OCI-LY3 (cell line): ENCODE measurements around the gene ANP32A.

Experiments used
- CTCF ChIP-seq: fragments of 200-600, 300-600 bp; sonication (generic); IDR thresholded peaks from 2 replicates; pipeline ENCODE4 v1.5.1; 2014; ENCODE audit warnings: antibody characterized with exemption, low read length, low read depth
- EZH2phosphoT487 ChIP-seq: fragments of 200-600 bp; shearing (Covaris generic); IDR thresholded peaks from 2 replicates; pipeline ENCODE4 v1.6.1; 2018; ENCODE audit warnings: antibody characterized with exemption, mixed run types, low read depth

GRCh38 chr15:68815598-68815997 is 5.1 kb downstream of the ANP32A start:
- TF ChIP-seq CTCF (no peak), EZH2phosphoT487 (no peak)
